OCI-LY7 (cell line): Measurements from ENCODE around the gene ZBTB40. TPM values are rescaled to one million over a fixed set of nuclear protein-coding genes. Genes with fewer than 3 reads are reported as not detected.

ENCODE experiments used
- BruUV-seq: library from RNA; stranded (reverse); fragments of 400-500 nt; replicated peaks from 2 replicates; lab custom pipeline; 2021; lab: Mats Ljungman, UMichigan
- CTCF ChIA-PET: fragments of 300-600 bp; sonication (Branson Sonifier 250); formaldehyde crosslinking; loops from one replicate; lab custom pipeline; 2022; ENCODE audit warnings: antibody characterized with exemption; ENCODE audit not compliant: unreplicated experiment; lab: Charles Lee
- POLR2A ChIA-PET: fragments of 300-600 bp; sonication (Branson Sonifier 250); formaldehyde crosslinking; loops from one replicate; lab custom pipeline; 2022; ENCODE audit warnings: antibody characterized with exemption; lab: Charles Lee
- DNase-seq: peaks from one replicate; pipeline ENCODE4 v3.0.0-alpha.2; 2015; ENCODE audit warnings: low spot score
- H2AFZ ChIP-seq: fragments of 200-600 bp; sonication (generic), shearing (Covaris generic); 2 replicates; pipeline ENCODE4 v1.6.1; 2014; ENCODE audit warnings: mild to moderate bottlenecking, antibody characterized with exemption, low read length, moderate library complexity
- H3K27ac ChIP-seq: fragments of 200-600 bp; sonication (generic); 2 replicates; pipeline ENCODE4 v1.5.1; 2014; ENCODE audit warnings: mixed run types, low read depth, mild to moderate bottlenecking, moderate library complexity, low read length, inconsistent platforms; ENCODE audit not compliant: poor library complexity, severe bottlenecking
- H3K36me3 ChIP-seq: fragments of 200-600 bp; sonication (generic); 2 replicates; pipeline ENCODE4 v1.6.1; 2014; ENCODE audit warnings: mild to moderate bottlenecking, antibody characterized with exemption, low read length, moderate library complexity, mixed read lengths; ENCODE audit not compliant: insufficient read depth
- H3K4me1 ChIP-seq: fragments of 200-600 bp; sonication (generic); 2 replicates; pipeline ENCODE4 v1.5.1; 2014; ENCODE audit warnings: mild to moderate bottlenecking, low read length; ENCODE audit not compliant: insufficient read depth, poor library complexity, severe bottlenecking
- H3K4me2 ChIP-seq: fragments of 200-600 bp; sonication (generic); 2 replicates; pipeline ENCODE4 v1.6.1; 2014; ENCODE audit warnings: mild to moderate bottlenecking, low read length
- H3K4me3 ChIP-seq: fragments of 200-600 bp; sonication (generic); 2 replicates; pipeline ENCODE4 v1.5.1; 2014; ENCODE audit warnings: mild to moderate bottlenecking, low read depth, low read length; ENCODE audit not compliant: poor library complexity, severe bottlenecking
- H3K79me2 ChIP-seq: fragments of 200-600 bp; sonication (generic); 2 replicates; pipeline ENCODE4 v1.6.1; 2016; ENCODE audit warnings: low read depth, mild to moderate bottlenecking, low read length, moderate library complexity, mixed read lengths; ENCODE audit not compliant: insufficient read depth
- H3K9me2 ChIP-seq: fragments of 200-600 bp; sonication (generic); 2 replicates; pipeline ENCODE4 v1.6.1; 2016; ENCODE audit warnings: mild to moderate bottlenecking, low read length, mixed read lengths; ENCODE audit not compliant: insufficient read depth
- H3K9me3 ChIP-seq: fragments of 200-600 bp; sonication (generic); 2 replicates; pipeline ENCODE4 v1.6.1; 2014; ENCODE audit warnings: mild to moderate bottlenecking, mixed run types, low read length, mixed read lengths
- H4K20me1 ChIP-seq: fragments of 200-600 bp; sonication (generic); 2 replicates; pipeline ENCODE4 v1.6.1; 2014; ENCODE audit warnings: mild to moderate bottlenecking, antibody characterized with exemption, low read length, moderate library complexity, mixed read lengths; ENCODE audit not compliant: insufficient read depth
- EZH2phosphoT487 ChIP-seq: fragments of 200-600 bp; sonication (generic); IDR thresholded peaks from 2 replicates; pipeline ENCODE4 v1.6.1; 2018; ENCODE audit warnings: low read depth, borderline replicate concordance, mild to moderate bottlenecking, mixed run types, antibody characterized with exemption, low read length, moderate library complexity, mixed read lengths
- intact Hi-C: fragments of 100-400 bp; cut with micrococcal nuclease; formaldehyde crosslinking; loops from one replicate; pipeline ENCODE4 v1.10.0; 2022; ENCODE audit not compliant: unreplicated experiment
- total RNA-seq, 2 experiments: library from RNA; depleted of rRNA in 1 of 2; stranded (reverse); fragments of >200 nt in 1 of 2; shearing (Covaris generic) in 1 of 2; gene quantifications; 2 replicates each; pipeline ENCODE4 v1.2.3, GENCODE V29; 2014 to 2022
- TF ChIP-seq, protein P1 (sequence below): fragments of 200-600 bp; sonication (generic); conservative IDR thresholded peaks from 2 replicates; pipeline ENCODE4 v1.5.1; 2014; ENCODE audit warnings: mild to moderate bottlenecking, antibody characterized with exemption, low read length, moderate library complexity, mixed read lengths

ZBTB40 gene
- total RNA-seq, 2 experiments from 2014 or later: 16.6 to 17.3 TPM

DNA sequence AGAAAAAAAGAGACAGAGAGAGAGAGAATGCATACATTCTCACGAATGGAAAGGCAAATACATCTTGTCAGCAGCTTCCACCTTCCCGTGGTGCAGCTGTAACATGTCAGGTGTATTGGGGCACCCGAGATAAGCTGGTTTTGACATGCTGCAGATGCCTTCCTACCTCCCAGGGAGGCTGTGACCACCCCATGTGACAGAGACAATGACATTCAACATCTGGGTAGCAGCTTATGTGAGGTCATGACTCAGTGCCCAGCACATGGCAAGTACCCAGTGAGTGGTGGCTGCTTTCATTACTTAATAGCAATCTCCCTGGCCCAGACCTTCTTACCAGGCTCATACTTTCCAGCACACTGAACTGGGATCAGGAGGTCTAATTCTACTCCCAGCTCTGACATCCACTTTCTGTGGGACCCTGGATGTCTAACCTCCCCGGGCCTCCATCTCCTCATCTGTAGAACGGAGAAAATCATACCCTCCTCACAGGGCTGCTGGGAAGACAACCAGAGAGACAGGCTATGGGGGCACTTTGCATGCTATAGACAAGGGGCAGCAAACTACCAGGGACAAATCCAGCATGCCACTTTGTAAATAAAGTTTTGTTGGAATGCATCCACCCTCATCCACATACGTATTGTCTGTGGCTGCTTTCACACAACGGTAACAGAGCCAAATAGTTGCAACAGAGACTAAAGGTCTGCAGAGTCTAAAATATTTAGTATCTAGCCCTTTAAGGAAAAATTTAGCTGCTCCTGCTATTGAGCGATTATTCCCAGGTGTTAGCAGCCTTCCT lies 38.5 kb upstream of the ZBTB40 start:
- no peaks in the 10 kb centered on the region for H3K9me2 ChIP-seq
- ChIA-PET POLR2A (no interaction called here), CTCF (no interaction called here)
- no peak overlapping the region for H3K4me3 ChIP-seq
- H3K79me2 ChIP-seq: no peaks in the 10 kb centered on the region
- no peaks in the 10 kb centered on the region for H4K20me1 ChIP-seq
- H3K4me2 ChIP-seq: no peak overlapping the region
- intact Hi-C loops: no loop called here
- BruUV-seq: no TSS peak
- H3K9me3 ChIP-seq: no peaks in the 10 kb centered on the region
- no peak for TF ChIP-seq EZH2phosphoT487
- TF ChIP-seq, protein P1, sequence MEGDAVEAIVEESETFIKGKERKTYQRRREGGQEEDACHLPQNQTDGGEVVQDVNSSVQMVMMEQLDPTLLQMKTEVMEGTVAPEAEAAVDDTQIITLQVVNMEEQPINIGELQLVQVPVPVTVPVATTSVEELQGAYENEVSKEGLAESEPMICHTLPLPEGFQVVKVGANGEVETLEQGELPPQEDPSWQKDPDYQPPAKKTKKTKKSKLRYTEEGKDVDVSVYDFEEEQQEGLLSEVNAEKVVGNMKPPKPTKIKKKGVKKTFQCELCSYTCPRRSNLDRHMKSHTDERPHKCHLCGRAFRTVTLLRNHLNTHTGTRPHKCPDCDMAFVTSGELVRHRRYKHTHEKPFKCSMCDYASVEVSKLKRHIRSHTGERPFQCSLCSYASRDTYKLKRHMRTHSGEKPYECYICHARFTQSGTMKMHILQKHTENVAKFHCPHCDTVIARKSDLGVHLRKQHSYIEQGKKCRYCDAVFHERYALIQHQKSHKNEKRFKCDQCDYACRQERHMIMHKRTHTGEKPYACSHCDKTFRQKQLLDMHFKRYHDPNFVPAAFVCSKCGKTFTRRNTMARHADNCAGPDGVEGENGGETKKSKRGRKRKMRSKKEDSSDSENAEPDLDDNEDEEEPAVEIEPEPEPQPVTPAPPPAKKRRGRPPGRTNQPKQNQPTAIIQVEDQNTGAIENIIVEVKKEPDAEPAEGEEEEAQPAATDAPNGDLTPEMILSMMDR: no peak
- no peaks in the 10 kb centered on the region for H3K4me1 ChIP-seq
- H2AFZ ChIP-seq: no peak overlapping the region
- H3K27ac ChIP-seq: no peak overlapping the region
- H3K36me3 ChIP-seq: no peaks in the 10 kb centered on the region
- no peak for DNase-seq

DNA sequence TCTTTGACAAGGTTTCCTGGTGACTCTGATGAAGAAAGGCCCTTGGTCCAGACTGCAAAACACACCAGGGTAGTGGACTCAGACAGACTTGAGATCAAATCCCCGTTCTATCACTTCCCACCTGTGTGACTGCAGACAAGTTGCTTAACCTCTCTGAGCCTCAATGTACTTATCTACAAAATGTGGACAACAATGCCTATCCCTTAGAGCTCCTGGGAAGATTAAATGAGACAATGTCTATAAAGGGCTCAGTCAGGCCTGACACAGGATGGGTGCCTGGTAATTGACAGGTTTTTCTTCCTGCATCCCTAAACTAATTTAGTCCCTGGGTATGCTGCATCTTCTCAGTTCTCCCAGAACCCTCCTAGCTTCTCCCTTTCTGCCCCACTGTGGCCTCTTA lies 37.9 kb upstream of the ZBTB40 start:
- Histone ChIP-seq H3K4me1 (peaks cover 5% of the 10 kb centered on the region), H3K4me3 (no peak overlapping the region), H3K4me2 (no peak overlapping the region), H4K20me1 (no peaks in the 10 kb centered on the region), H3K79me2 (no peaks in the 10 kb centered on the region), H3K9me3 (no peaks in the 10 kb centered on the region), H3K36me3 (no peaks in the 10 kb centered on the region), H3K9me2 (no peaks in the 10 kb centered on the region), H3K27ac (no peak overlapping the region), H2AFZ (no peak overlapping the region)
- POLR2A ChIA-PET: no interaction called here
- TF ChIP-seq, protein P1: no peak
- no peak for TF ChIP-seq EZH2phosphoT487
- intact Hi-C loops: no loop called here
- CTCF ChIA-PET: no interaction called here
- BruUV-seq: no TSS peak
- DNase-seq: no peak

DNA sequence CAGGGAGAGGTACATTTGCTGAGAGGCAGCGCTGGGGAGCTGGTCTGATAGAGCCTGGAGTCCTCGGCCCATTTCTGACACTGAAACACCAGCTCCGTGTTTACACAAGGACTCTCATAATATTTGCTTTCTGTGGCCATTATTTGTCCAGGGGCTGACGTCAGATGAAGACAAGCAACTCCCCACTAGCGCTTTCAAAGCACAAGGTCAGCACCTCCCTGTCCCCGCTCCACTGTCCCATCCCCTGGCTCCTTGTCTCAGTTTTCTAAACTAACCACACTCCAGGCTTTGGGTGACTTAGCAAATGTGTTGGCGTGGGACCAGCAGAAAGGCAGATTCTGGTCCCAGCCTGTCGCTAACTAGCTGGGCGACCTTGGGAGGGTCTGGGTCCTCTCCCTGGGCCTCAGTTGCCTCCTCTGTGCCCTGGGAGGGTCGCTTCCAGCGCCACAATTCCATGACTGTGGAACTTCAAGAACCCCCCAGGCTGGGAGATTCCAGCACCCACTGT lies 37.4 kb upstream of the ZBTB40 start:
- Histone ChIP-seq H3K36me3 (no peaks in the 10 kb centered on the region), H3K4me1 (peaks cover 10% of the 10 kb centered on the region), H4K20me1 (no peaks in the 10 kb centered on the region), H3K9me2 (no peaks in the 10 kb centered on the region), H3K79me2 (no peaks in the 10 kb centered on the region), H3K27ac (no peak overlapping the region), H3K4me2 (no peak overlapping the region), H3K9me3 (no peaks in the 10 kb centered on the region), H3K4me3 (no peak overlapping the region), H2AFZ (no peak overlapping the region)
- CTCF ChIA-PET: no interaction called here
- POLR2A ChIA-PET: no interaction called here
- no peak for TF ChIP-seq EZH2phosphoT487
- TF ChIP-seq, protein P1: no peak
- intact Hi-C loops: no loop called here
- no peak for DNase-seq
- no TSS peak for BruUV-seq
